ENCODE results near the gene TMEM237.

Gene TMEM237

DNA sequence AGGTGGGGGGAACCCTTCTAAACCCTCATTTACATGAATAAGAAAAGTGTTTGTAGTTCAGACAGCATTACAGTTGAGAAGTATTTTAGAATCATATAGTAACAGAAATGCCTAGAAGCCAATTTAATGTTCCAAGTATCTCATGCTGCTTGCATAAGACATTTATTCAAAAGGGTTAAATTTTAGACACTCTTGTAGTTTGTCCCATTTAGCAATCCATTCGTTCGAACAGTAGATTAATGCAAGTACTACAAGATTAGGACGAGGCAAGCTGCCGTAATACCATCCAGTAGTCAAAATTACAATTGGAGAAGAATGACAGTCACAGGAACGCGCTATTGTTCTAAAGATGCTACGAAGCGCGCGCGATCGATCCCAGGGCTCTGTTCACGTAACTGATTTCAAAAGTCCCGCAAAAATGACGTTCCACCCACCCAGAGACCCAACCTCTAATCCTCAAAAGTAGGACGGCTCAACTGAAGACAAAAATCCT, 1.2 kb downstream of the TMEM237 start:
- no peak for DNase-seq

DNA sequence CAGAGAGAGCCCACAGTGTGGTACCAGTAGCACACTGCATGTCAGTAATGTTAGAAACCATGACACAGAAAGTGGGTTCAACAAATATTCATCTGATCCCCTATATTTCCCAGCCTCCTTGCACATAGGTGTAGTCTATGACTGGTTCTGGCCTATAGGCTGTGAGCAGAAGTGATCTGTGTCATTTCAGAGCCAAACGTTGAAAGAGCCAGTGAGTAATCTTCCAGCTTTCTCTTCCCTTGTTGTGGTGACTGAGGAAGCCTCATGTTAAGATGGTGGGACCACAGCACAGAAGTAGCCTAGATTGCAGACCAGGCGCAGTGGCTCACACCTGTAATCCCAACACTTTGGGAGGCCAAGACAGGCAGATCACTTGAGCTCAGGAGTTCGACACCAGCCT, 4.1 kb downstream of the TMEM237 start:
- no peak for DNase-seq

DNA sequence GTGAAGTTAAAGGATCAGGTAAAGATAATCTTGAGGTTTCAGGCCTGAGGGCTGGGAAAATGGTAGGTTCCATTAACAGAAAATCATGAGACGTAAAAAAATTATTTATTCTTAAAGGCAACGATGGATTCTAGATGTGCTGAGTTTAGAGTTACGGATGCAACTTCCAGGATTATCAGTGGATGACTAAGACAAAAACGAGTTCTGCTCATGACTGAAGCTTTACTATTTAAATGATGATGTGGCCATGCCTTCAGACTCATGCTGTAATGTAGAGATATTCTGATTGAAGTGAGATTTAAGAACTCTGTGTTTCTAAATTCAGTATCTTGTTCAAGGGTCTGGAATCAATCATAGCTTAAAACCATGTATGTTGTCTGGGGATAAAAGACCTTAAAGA, 5.0 kb downstream of the TMEM237 start:
- DNase-seq, result peak; percentile 53

DNA sequence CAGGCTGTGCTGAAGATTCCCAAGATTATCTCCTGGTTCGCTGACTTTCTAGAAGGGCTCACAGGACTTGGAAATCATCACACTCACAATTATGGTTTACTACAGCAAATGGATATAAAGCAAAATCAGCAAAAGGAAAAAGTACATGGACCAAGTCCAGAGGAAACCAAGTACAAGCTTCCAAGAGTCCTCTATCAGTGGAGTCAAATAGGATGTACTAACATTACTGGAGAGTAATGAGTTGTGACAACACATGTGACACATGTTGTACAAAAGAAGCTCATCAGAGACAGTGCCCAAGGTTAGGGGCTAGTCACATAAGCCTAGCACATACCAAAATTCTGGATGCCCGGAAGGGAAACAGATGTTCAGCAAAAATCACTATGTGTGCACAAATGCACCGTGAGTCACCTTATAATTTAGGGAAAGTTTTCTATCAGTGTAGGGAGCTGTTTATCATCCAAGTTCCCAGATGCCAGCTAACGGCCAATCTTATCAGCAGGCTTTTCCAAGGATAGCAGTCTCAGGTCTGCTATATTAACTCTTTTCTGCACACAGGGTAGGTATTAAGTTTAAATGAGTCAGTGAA, 9.5 kb downstream of the TMEM237 start:
- no peak for DNase-seq

DNA sequence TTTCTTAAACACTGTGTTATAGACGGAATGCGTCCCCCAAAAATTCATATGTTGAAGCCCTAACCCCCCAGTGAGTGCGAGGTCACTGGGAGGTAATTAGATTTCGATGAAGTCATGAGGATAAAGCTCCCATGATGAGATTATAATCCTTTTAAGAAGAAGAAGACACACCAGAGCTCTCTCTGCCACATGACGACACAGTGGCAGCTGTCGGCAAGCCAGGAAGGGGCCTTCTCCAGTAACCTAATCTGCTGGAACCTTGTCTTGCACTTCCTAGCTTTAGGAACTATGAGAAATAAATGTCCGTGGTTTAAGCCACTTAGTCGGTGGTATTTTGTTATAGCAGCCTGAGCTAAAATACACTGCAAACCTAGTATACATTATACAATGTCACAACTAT, 12.3 kb downstream of the TMEM237 start:
- DNase-seq, result no peak

DNA sequence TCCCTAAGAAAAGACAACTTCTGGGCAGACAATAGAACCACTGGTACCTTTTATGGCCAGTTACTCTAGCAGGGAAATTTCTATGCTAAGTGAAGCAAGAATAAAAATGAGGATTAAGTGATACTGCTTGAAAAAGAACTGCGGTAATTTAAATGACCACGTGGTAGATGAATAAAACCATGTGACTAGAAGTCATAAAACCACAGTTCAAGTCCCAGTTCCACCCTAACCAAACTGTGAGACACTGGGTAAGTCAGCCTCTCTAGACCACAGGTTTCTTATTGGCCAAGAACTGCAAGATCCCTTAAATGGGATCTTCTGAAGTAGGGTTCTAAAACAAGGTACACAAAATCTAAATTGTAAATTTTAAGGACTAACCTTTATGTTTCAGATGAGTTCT, 12.7 kb downstream of the TMEM237 start:
- no peak for DNase-seq

DNA sequence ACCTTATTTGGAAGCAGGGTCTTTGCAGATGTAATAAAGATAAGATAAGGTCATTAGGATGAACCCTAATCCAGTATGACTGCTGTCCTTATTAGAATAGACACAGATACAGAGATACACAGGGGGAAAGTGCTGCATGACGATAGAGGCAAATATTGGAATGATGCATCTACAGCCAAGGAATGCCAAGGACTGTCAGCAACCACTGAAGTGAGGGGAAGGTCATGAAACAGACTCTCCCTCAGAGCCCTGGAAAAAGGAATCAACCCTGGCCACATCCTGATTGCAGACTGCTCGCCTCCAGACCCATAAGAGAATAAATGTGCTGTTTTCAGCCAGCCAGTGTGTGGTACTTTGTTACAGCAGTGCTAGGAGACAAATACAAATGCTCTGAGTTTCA, 14.8 kb downstream of the TMEM237 start:
- DNase-seq, result peak; percentile 48

DNA sequence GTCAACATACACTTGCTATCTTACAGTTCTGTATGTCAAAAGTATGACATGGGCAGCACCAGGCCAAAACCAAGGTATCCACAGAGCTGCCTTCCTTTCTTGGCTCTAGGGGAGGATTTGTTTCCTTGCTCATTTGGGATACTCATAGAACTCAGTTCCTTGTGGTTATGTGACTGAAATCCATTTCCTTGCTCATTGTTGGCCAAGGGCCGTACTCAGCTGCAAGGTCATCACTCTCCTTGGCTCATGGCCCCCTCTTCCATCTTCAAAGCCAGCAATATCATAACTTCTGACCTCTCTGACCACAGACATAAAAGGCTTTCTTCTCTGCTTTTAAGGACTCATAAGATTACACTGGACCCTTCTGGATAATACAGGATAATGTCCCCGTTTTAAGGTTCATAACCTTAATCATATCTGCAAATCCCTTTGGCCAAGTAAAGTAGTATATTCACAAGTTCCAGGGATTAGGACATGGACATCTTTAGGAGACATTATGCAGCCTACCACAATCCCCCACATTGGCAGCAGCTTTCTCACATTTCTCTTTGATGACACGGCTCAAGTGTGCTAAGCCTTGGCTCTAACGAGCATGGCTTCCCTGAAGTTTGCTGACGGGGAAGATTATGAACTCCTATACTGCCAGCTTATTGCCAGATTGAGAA, 20.9 kb downstream of the TMEM237 start:
- no peak for DNase-seq

DNA sequence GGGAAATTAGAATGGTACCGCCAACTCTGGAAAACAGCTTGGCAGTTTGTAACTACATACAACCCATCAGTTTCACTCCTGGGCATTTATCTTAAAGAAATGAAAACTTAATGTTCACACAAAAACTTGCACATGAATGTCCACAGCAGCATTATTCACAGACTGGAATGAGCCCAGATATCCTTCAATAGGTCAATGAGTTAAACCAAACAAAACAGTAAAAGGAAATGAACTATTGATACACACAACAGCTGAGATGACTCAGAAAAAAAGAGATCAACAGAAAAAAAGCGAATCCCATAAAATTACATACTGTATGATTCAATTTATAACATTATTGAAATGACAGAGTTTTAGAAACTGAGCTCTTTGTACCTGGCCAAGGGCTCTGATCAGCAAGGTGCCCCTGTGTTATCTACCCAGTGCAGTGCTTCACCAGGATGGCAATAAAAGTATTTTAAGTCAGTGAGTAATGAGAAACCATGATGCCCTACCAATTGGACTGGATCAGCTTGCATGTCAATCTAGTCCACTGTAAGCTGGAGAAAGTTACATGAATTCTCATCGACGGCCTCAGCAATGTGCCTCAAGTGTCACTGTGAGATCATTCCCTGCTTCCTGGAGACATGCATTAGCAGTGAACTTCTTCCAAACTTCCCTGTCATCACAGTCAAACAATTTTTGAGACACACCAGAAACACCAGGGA, 21.9 kb downstream of the TMEM237 start:
- DNase-seq, result no peak

DNA sequence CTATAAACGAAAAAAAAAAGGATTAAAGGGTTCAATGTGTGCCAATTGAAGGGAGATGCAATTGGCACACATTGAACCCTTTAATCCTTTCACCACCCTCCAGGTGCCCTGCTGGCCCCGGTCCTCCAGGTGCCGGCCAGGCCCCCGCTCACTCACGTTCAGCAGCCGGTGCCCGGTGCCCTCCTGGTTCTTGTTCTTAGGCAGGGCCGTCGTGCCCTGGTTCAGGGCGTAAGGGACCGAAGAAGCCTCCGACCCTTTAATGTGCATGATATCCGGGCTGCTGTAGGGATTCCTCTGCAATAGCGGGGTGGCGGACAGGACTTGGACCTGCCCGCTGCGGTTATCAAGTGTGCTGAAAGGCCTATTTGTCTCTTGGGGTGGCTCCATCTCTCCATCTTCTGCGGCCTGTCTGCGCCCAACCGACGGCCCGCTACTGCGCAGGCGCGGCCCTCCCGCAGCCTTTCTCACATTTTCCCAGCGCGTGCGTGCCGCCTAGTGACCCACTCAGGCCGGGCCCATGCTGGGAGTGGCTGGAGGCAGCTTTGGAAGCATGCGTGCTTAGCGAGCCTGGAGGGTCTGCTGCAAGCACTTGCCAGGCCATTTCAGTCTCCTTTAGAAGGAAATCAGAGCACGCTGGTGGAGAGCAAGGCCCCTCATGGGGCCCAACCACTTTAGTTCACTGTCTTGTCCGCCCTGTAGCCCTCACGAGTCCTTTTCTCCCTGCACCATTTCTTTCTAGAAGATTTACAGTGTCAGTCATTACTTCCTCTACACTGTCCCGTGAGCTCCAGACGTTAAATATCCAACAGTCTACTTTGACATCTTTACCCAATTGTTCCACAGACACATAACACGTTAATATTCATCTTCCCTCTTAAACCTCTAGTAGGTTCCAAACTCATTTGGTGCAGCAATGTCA, 24.3 kb downstream of the TMEM237 start:
- peak; percentile 81 for DNase-seq

DNA sequence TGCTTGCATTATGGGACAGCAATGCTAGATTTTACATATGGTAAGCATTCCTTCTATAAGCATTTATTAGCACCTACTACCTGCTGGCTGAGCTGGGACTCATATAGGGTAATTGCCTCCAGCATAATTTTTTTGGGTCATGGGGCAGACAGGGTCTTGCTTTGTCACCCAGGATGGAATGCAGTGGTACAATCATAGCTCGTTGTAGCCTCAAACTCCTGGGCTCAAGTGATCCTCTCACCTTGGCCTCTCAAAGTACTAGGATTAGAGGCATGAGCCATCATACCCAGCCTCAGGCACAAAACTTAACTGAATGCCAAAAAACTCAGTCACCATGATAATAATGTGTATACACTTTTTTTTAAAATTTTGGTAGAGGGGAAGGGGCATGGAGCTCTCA, 35.3 kb downstream of the TMEM237 start:
- DNase-seq, result no peak

DNA sequence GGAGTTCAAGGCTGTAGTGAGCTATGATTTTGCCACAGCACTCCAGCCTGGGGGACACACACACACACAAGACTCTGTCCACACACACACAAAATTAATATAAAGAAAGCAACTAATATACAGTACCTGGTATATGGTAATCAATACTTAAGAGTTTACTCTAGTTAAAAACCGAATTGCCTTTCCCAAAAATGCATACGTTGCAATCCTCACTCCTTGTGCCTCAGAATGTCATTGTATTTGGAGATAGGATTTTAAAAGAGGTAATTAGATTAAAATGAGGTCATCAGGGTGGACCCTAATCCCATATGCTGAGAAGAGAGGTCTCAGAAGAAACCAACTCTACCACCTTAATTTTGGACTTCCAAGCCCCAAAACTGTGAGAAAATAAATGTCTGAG, 35.7 kb downstream of the TMEM237 start:
- DNase-seq, result no peak

DNA sequence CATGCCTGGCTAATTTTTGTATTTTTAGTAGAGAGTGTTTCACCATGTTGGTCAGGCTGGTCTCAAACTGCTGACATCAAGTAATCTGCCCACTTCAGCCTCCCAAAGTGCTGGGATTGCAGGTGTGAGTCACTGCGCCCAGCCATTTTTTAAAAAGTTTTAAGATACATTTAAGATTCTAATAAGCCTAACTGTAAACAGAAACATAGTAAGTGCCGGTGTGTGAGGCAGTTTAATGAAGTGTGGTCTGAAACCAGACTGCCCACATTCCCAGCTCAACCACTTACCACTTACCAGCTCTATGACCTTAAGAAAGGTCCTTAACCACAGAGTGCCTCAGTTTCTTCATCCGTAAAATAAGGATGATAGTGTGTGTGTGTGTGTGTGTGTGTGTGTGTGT, 42.4 kb downstream of the TMEM237 start:
- no peak for DNase-seq

DNA sequence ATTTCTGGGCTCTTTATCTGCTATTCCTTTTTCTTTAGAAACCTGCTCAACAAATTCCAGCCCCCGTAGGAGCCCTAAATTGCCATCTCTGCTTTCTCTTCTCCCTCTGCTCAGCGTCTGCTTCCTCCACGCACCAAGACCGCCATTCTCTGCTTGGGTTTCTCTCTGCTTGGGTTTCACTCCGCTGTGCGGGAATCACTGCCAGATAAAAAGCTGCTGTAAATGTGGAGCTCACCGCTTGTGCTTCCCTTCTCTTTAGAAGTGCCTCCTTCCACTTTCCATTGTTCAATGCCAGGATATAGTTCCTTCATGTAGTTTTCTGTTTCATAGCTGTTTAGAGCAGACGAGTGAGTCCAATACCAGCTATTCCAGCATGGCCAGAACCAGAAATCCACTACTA, 45.9 kb downstream of the TMEM237 start:
- DNase-seq, result no peak

DNA sequence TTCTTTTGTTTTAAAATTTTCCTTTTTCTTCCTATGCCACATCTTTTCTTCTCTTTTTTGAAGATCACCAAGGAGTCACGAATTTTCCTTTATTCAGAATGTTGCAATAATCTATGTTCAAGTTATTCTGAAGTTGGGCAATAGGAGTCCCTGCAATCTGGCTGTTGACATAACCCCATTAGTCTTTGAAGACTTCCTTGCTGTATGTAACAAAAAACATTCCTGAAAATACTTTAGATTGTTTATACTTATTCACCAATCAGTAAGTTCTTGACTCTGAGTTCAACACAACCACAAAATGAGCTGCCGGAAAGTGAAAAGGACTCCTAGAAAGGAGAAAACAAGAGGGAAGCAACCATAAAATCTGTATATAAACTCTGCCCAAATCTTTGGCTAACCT, 62.8 kb downstream of the TMEM237 start:
- peak; percentile 79 for DNase-seq

DNA sequence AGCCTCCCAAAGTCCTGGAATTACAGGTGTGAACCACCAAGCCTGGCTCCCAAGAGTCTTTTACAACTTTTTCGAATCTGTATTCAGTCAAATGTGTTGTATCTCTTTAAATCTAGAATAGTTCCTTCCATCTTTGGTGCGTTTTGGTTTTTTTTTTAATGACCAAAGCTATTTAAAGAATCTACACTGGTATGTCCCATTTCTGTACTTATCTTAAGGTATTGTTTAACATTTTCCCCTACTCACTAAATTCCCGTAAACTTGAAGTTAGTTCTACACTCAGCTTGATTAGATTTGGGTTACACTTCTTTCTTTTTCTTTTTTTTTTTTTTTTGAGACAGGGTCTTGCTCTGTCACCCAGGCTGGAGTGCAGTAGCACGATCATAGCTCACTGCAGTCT, 63.8 kb downstream of the TMEM237 start:
- peak; percentile 44 for DNase-seq

DNA sequence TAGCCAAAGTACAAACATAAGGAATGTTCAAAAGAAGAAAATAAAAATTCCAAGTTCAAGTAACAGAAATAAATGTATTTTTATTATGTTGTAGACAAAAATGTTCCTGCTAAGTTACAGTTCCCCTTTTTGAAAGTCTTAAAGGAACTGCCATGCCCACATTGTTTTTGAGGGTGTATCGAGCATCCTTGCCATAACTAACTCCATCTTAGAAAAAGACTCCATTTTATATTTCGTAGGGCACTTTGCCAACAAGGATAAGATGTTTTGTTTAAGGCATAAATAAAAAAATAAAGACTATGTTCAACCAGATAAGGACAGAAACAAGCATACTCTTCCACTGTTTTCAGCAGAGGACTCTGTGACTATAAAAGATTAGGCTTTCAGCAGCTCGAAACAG, 67.3 kb downstream of the TMEM237 start:
- DNase-seq, result no peak

DNA sequence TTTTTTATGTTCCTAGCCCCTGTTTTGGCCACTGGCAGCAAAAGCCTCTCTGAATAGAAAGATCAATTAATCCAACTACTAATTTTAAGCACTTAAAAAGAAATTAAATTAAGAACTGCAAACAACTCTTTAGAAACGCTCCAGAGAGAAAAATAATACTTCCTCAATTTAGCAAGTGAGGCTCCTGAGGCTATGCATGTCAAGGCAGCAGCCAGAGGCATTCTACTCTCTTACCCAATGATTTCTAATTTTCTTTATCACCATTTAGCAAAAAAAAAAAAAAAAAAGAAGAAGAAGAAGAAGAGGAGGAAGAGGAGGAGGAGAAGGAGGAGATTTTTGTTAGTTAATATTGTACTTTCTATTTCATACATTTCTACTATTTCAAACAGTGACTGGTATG, 68.5 kb downstream of the TMEM237 start:
- DNase-seq, result no peak

DNA sequence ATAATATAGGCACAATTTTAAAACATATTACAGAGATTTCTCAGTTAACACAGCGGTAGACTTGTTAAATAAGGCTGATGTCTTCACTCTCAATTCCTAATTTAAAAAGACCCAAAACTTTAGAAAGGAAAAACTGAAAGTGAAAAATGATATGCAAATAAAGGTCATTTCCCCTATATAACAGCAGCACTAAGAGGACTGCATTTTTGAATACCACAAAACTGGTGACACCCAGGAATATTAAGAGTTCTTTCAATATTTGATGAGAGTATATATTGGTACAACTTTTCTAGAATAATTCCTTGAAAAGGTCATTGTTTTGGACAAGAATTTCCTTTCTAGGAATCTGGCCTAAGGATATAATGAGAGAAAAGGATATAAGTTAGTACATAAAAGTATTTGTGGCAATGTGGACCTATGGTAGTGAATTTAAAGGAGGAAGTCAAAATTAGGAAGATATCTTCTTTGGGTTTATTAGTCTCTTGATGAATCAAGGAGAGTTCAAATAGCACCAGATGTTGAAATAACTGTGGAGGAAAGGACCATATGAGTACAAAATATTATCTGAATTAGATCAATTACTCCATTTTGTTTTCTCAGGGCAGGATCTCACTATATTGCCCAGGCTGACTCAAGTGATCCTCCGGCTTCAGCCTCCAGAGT, 70.3 kb downstream of the TMEM237 start:
- no peak for DNase-seq
